ENCODE data around the gene MBOAT7. TPM values are rescaled to one million over a fixed set of nuclear protein-coding genes. Genes with fewer than 3 reads are reported as not detected.
"Not testable (repeated sequence)": the region's sequence is repeated elsewhere in the genome, so short reads cannot be mapped to it uniquely, and the experiment has no call there.

MBOAT7 gene
- total RNA-seq, 2 donors from 2014 or later, result 18.4 to 24.5 TPM

GRCh38 chr19:54191011-54191810 lies 1.8 kb upstream of the MBOAT7 start, which contains the start of gene TSEN34:
TSEN34 (plus strand) TSS chr19:54191308; CDS start chr19:54191365, 57 bp downstream.
- ATAC-seq (peak; percentile 33), DNase-seq (peak; percentile 81 to 92 (median 88))
- no peaks in the 10 kb centered on the region for H3K27me3 Mint-ChIP-seq
- peaks cover 26% of the 10 kb centered on the region for H3K4me1 Mint-ChIP-seq
- no peaks in the 10 kb centered on the region for H3K36me3 Mint-ChIP-seq (ENCODE audit: low read depth)
- no peaks in the 10 kb centered on the region for H3K9me3 ChIP-seq (ENCODE audit: control insufficient read depth, low read length, poor library complexity, severe bottlenecking)
- peak within 1 kb of the TSS; percentile 99 for H3K27ac Mint-ChIP-seq
- H3K4me3 Mint-ChIP-seq, result peak within 1 kb of the TSS; percentile 99

GRCh38 chr19:54190503-54191010 lies 1.2 kb upstream of the MBOAT7 start:
- peak overlapping the region; percentile 99 for H3K27ac Mint-ChIP-seq

GRCh38 chr19:54189735-54190502 lies 539 bp upstream of the MBOAT7 start:
- Mint-ChIP-seq H3K36me3 (ENCODE audit: low read depth) (no peaks in the 10 kb centered on the region), H3K4me1 (peaks cover 26% of the 10 kb centered on the region), H3K4me3 (peak overlapping the region; percentile 99), H3K27ac (peak overlapping the region; percentile 99), H3K27me3 (no peaks in the 10 kb centered on the region)
- no peaks in the 10 kb centered on the region for H3K9me3 ChIP-seq (ENCODE audit: control insufficient read depth, low read length, poor library complexity, severe bottlenecking)
- ATAC-seq (peak; percentile 66), DNase-seq (peak; percentile 98 to 100 (median 99))

More at GRCh38 chr19:54190503-54191010, 1.2 kb upstream of the MBOAT7 start:
- peak; percentile 99 to 100 (median 100) for DNase-seq
- peaks cover 26% of the 10 kb centered on the region for H3K4me1 Mint-ChIP-seq
- H3K9me3 ChIP-seq (ENCODE audit: control insufficient read depth, low read length, poor library complexity, severe bottlenecking), result no peaks in the 10 kb centered on the region
- peak; percentile 67 for ATAC-seq
- no peaks in the 10 kb centered on the region for H3K36me3 Mint-ChIP-seq (ENCODE audit: low read depth)
- H3K4me3 Mint-ChIP-seq, result peak overlapping the region; percentile 99
- H3K27me3 Mint-ChIP-seq, result no peaks in the 10 kb centered on the region

DNA sequence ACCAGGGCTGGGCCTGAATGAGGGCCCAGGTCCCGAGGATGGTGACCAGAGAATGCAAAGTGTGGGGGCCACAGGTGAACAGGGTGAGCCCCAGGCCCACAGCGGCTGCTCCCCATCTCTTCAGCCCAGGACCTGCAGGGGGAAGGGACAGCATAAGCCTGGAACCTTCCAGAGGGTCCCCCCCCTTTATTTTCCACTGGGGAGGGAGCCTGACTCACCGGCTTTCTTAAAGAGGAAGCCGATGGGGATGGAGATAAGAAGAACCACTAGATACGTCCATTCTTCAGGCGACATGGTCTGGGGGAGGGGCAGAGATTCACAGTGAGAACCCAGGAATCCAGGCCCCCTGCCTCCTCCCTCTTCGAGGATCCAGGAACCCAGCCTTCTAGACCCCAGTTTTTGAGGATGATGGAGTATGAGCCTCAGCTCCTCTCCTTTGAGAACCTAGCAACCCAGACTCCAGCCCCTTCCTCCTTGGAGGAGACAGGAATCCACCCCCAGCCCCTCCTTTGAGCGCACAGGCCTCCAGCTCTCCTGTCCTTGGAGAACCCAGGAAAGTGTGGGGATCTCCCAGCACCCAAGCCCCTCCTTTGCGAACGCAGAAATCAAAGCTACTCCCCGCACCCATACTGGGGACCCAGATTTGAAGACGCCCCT lies 1.0 kb downstream of the MBOAT7 start:
- no peaks in the 10 kb centered on the region for H3K36me3 Mint-ChIP-seq (ENCODE audit: low read depth)
- DNase-seq (peak in 1 of 3 donors; percentile 44), ATAC-seq (no peak)
- H3K27ac Mint-ChIP-seq, result peak overlapping the region; percentile 88
- H3K4me3 Mint-ChIP-seq, result peak overlapping the region; percentile 99
- H3K4me1 Mint-ChIP-seq, result peaks cover 26% of the 10 kb centered on the region
- no peaks in the 10 kb centered on the region for H3K9me3 ChIP-seq (ENCODE audit: control insufficient read depth, low read length, poor library complexity, severe bottlenecking)
- H3K27me3 Mint-ChIP-seq, result no peaks in the 10 kb centered on the region

DNA sequence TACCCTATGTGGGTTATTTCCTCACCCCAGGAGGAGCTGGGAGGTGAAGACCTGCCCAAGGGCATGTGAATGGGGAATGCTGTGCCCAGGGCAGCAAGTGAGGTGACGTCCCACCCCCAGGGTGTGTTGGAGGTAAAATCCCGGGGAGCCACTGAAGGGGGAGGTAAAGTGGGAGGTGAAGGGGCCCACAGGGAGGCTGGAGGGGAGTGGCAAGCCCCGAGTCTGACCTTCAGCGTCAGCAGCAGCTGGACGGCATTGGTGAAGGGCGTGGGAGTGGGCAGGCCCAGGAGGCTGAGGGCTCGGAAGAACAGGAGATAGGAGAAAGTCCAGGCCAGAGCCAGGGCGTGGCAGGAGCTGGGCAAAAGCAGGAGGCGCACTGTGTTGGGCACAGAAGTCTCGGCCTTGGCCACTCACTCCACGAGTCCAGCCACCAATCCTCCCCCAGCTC lies 2.4 kb downstream of the MBOAT7 start:
- H3K4me1 Mint-ChIP-seq, result peaks cover 22% of the 10 kb centered on the region
- no peak for DNase-seq
- peak overlapping the region; percentile 69 for H3K27ac Mint-ChIP-seq

DNA sequence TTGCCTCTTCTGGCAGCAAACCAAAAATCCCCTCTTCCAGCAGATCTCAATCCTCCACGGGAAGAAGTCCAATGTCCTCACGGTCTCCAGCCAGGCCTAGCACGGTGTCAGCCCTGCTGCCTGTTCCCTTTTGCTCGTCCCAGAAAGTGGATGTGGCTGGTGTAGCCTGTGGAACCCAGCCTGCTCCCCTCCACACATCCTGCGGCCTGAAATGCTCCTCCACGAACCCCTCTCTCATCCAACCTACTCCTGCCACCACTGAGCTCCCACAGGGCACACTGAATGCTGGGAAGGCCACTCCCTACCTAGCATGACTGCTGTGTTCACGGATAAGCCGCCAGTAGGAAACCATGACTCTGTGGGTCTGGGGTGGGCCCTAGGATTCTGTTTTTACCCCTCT lies 3.0 kb downstream of the MBOAT7 start:
- no peak overlapping the region for H3K27ac Mint-ChIP-seq

More for the DNA sequence above, 2.4 kb downstream of the MBOAT7 start:
- Mint-ChIP-seq H3K4me3 (peak overlapping the region; percentile 99), H3K27me3 (no peaks in the 10 kb centered on the region), H3K36me3 (ENCODE audit: low read depth) (no peaks in the 10 kb centered on the region)
- no peak for ATAC-seq
- H3K9me3 ChIP-seq (ENCODE audit: control insufficient read depth, low read length, poor library complexity, severe bottlenecking), result no peaks in the 10 kb centered on the region

GRCh38 chr19:54183431-54183830 lies 5.9 kb downstream of the MBOAT7 start:
- Mint-ChIP-seq H3K27ac (no peak overlapping the region), H3K36me3 (ENCODE audit: low read depth) (no peaks in the 10 kb centered on the region), H3K27me3 (no peaks in the 10 kb centered on the region), H3K4me1 (peaks cover 13% of the 10 kb centered on the region), H3K4me3 (no peak overlapping the region)
- ATAC-seq (no peak), DNase-seq (no peak)
- no peaks in the 10 kb centered on the region for H3K9me3 ChIP-seq (ENCODE audit: control insufficient read depth, low read length, poor library complexity, severe bottlenecking)

More for the DNA sequence above, 3.0 kb downstream of the MBOAT7 start:
- ATAC-seq (no peak), DNase-seq (no peak)
- Mint-ChIP-seq H3K36me3 (ENCODE audit: low read depth) (no peaks in the 10 kb centered on the region), H3K4me1 (peaks cover 17% of the 10 kb centered on the region), H3K27me3 (no peaks in the 10 kb centered on the region), H3K4me3 (no peak overlapping the region)
- H3K9me3 ChIP-seq (ENCODE audit: control insufficient read depth, low read length, poor library complexity, severe bottlenecking), result no peaks in the 10 kb centered on the region

GRCh38 chr19:54181894-54182293 lies 7.5 kb downstream of the MBOAT7 start:
- not testable (repeated sequence) for H3K4me1 Mint-ChIP-seq; H3K27ac Mint-ChIP-seq; H3K9me3 ChIP-seq (ENCODE audit: control insufficient read depth, low read length, poor library complexity, severe bottlenecking); DNase-seq; H3K4me3 Mint-ChIP-seq; H3K27me3 Mint-ChIP-seq; ATAC-seq; H3K36me3 Mint-ChIP-seq (ENCODE audit: low read depth)

DNA sequence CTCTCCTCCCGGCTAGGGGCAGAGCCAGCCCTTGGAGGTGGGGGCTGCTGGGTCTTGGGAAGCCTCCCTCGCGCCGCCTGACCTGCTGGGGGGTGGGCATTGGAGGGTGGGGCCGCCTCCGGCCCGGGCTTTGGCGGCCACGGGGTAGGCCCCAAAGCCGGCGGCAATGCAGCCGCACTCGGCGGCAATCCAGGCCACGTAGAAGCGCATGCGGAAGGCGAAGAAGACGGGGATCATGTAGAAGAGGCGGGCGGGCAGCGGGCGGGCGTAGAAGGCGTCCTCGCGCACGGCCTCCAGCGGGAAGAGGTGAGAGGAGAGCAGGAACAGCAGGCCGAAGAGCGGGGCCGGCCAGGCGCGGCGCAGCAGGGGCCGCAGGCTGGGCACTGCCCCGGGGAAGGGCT lies 8.7 kb downstream of the MBOAT7 start:
- no peaks in the 10 kb centered on the region for H3K27me3 Mint-ChIP-seq
- no peak for DNase-seq
- H3K4me3 Mint-ChIP-seq, result no peak overlapping the region
- H3K27ac Mint-ChIP-seq, result no peak overlapping the region
- no peaks in the 10 kb centered on the region for H3K9me3 ChIP-seq (ENCODE audit: control insufficient read depth, low read length, poor library complexity, severe bottlenecking)
- ATAC-seq, result no peak
- H3K4me1 Mint-ChIP-seq, result peaks cover 2% of the 10 kb centered on the region
- no peaks in the 10 kb centered on the region for H3K36me3 Mint-ChIP-seq (ENCODE audit: low read depth)

DNA sequence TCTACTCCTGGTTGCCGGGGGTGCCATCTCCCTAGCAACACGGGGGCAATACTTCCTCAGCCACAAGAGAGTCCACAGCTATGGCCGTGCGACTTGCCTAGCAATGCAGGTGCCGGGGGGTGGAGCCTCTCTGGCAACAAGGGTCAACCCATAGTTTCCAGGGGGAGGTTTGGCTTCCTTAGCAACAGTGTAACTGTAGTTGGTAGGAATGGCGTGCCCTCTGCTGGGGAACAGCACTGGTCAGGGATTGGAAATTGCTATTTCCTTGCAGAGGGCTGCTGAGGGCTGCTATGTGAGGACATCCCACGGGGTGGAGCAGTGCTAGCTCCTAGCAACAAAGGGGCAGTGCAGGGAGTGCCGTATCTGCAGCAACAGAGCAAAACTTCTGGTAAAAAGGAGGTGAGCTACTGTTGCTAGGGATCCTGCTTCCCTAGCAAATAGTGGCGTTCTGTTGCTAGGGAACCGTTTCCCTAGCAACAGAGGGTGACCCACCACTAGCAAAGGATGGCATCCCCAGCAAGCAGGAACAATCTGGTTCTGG lies 9.4 kb downstream of the MBOAT7 start:
- ATAC-seq (no peak), DNase-seq (no peak)
- Mint-ChIP-seq H3K27me3 (no peaks in the 10 kb centered on the region), H3K4me3 (no peak overlapping the region), H3K4me1 (peaks cover 2% of the 10 kb centered on the region), H3K36me3 (ENCODE audit: low read depth) (no peaks in the 10 kb centered on the region), H3K27ac (no peak overlapping the region)
- H3K9me3 ChIP-seq (ENCODE audit: control insufficient read depth, low read length, poor library complexity, severe bottlenecking), result no peaks in the 10 kb centered on the region

DNA sequence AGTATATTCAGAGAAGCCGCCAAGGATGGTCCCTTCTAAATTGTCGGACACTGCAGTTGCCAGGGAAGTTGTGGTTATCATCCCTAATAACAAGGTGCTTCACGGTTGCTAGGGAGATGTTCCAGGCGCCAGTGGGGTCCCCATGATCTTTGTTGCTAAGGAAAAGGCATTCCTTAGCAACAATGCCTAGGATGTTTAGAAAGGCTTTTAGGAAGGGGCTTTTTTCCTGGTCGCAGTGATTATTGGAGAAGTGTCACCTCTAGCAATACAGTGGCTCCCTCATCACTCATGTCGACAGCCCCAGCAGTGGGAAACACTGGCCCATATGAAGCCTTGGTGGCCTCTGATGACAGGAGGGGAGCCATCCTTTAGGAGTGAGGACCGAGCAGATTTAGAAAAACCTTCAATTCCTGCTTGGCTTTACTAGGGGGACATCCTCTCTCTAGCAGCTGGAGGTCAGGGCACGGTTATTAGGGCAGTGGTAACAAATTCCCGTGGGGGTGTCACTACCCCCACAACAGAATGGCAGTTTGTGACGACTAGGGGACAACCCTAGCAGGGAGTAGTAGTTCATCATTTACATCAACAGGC lies 10.0 kb downstream of the MBOAT7 start:
- H3K27me3 Mint-ChIP-seq, result no peaks in the 10 kb centered on the region
- ATAC-seq (no peak), DNase-seq (no peak)
- H3K27ac Mint-ChIP-seq, result no peak overlapping the region
- H3K4me1 Mint-ChIP-seq, result peaks cover 2% of the 10 kb centered on the region
- no peaks in the 10 kb centered on the region for H3K36me3 Mint-ChIP-seq (ENCODE audit: low read depth)
- no peaks in the 10 kb centered on the region for H3K9me3 ChIP-seq (ENCODE audit: control insufficient read depth, low read length, poor library complexity, severe bottlenecking)
- H3K4me3 Mint-ChIP-seq, result no peak overlapping the region

GRCh38 chr19:54178581-54179261 lies 10.7 kb downstream of the MBOAT7 start:
- Mint-ChIP-seq H3K4me3 (no peak overlapping the region), H3K27me3 (no peaks in the 10 kb centered on the region), H3K27ac (no peak overlapping the region), H3K4me1 (peaks cover 2% of the 10 kb centered on the region), H3K36me3 (ENCODE audit: low read depth) (no peaks in the 10 kb centered on the region)
- DNase-seq (no peak), ATAC-seq (peak; percentile 99)
- no peaks in the 10 kb centered on the region for H3K9me3 ChIP-seq (ENCODE audit: control insufficient read depth, low read length, poor library complexity, severe bottlenecking)
